ENCODE measurements around the gene TMEM176B. TPM values are rescaled to one million over a fixed set of nuclear protein-coding genes. Genes with fewer than 3 reads are reported as not detected.
"Not testable (repeated sequence)": the region's sequence is repeated elsewhere in the genome, so short reads cannot be mapped to it uniquely, and the experiment has no call there.

The TMEM176B gene
- total RNA-seq, 2 experiments from 2014 or later: 0.09 TPM; not detected in 1

DNA sequence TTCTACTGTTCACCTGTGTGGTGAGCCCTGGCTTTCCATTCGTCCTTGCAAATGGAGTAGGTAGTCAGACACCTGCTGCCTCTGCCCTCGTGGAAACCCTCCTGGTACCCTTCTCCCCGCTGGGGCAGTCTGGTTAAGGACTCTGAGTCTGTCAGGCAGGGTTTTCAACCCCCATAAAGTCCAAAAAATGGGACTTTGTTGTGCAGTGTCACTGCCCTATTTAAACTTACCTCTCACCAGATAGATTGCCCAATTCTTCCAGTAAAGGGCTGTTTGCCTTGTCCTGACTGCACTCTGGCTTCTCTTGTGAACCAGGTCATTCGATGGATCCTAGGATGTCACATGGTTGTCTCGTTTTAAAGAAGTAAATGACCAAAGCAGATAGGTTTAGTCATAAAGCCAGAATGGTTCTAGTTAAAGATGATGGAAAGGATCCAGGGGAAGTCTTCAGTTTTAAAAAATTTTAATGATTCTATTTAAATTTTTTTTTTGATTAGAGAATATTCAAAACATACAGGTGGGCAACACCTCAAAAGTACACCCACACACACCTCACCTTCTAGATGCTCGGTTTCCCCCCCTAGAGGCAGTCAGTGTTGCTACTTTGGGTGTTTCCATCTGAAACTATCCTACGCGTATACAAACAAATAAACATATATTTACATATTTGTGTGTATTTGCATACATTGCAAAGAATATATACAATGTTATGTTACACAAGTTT, 22.0 kb downstream of the TMEM176B start:
- Histone ChIP-seq H3K4me2 (ENCODE audit: low read length) (no peak overlapping the region), H2AFZ (ENCODE audit: low read length) (no peak overlapping the region), H3K4me3 (ENCODE audit: low read depth, low read length, poor library complexity, severe bottlenecking) (no peak overlapping the region), H3K79me2 (ENCODE audit: insufficient read depth, low read depth, low read length) (no peaks in the 10 kb centered on the region), H3K27ac (ENCODE audit: low read depth, low read length, poor library complexity, severe bottlenecking) (no peak overlapping the region), H4K20me1 (ENCODE audit: insufficient read depth, low read length) (0 out of 2 replicates have a peak, but pooled peaks cover 4% of the 10 kb centered on the region), H3K9me3 (ENCODE audit: low read length) (no peaks in the 10 kb centered on the region), H3K4me1 (ENCODE audit: insufficient read depth, low read length, poor library complexity, severe bottlenecking) (no peaks in the 10 kb centered on the region), H3K36me3 (ENCODE audit: insufficient read depth, low read length) (no peaks in the 10 kb centered on the region), H3K9me2 (ENCODE audit: insufficient read depth, low read length) (no peaks in the 10 kb centered on the region)
- BruUV-seq (replicated peaks): no TSS peak
- ChIA-PET POLR2A (interaction anchor here (0.7 kb wide), 1 partner anchor 19 kb away, joined by 5 read pairs; no protein-coding TSS in a partner anchor), CTCF (ENCODE audit: unreplicated experiment) (no interaction called here)
- DNase-seq (ENCODE audit: low spot score): no peak
- TF ChIP-seq EZH2phosphoT487 (IDR thresholded peaks at IDR 0.05; ENCODE audit: borderline replicate concordance, low read depth, low read length): no peak
- TF ChIP-seq, protein P1, sequence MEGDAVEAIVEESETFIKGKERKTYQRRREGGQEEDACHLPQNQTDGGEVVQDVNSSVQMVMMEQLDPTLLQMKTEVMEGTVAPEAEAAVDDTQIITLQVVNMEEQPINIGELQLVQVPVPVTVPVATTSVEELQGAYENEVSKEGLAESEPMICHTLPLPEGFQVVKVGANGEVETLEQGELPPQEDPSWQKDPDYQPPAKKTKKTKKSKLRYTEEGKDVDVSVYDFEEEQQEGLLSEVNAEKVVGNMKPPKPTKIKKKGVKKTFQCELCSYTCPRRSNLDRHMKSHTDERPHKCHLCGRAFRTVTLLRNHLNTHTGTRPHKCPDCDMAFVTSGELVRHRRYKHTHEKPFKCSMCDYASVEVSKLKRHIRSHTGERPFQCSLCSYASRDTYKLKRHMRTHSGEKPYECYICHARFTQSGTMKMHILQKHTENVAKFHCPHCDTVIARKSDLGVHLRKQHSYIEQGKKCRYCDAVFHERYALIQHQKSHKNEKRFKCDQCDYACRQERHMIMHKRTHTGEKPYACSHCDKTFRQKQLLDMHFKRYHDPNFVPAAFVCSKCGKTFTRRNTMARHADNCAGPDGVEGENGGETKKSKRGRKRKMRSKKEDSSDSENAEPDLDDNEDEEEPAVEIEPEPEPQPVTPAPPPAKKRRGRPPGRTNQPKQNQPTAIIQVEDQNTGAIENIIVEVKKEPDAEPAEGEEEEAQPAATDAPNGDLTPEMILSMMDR (conservative IDR thresholded peaks at IDR 0.05; ENCODE audit: low read length): no peak
- intact Hi-C loops (cut with micrococcal nuclease; ENCODE audit: unreplicated experiment): loop anchor here (1.0 to 2.0 kb wide), 2 partner anchors 210 to 333 kb away; no protein-coding TSS in a partner anchor

DNA sequence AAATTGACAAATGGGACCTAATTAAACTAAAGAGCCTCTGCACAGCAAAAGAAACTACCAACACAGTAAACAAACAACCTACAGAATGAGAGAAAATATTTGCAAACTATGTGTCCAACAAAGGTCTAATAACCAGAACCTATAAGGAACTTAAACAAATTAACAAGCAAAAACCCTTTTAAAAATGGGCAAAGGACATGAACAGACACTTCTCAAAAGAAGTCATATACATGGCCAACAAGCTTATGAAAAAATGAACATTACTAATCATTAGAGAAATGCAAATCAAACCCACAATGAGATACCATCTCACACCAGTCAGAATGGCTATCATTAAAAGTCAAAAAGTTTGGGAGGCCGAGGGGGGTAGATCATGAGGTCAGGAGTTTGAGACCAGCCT, 26.0 kb downstream of the TMEM176B start:
- H3K9me2 ChIP-seq (ENCODE audit: insufficient read depth, low read length); BruUV-seq (replicated peaks); H3K9me3 ChIP-seq (ENCODE audit: low read length); H4K20me1 ChIP-seq (ENCODE audit: insufficient read depth, low read length); CTCF ChIA-PET (ENCODE audit: unreplicated experiment); H3K4me3 ChIP-seq (ENCODE audit: low read depth, low read length, poor library complexity, severe bottlenecking); intact Hi-C loops (cut with micrococcal nuclease; ENCODE audit: unreplicated experiment); H3K36me3 ChIP-seq (ENCODE audit: insufficient read depth, low read length); H3K27ac ChIP-seq (ENCODE audit: low read depth, low read length, poor library complexity, severe bottlenecking); H3K4me1 ChIP-seq (ENCODE audit: insufficient read depth, low read length, poor library complexity, severe bottlenecking); DNase-seq (ENCODE audit: low spot score); H3K79me2 ChIP-seq (ENCODE audit: insufficient read depth, low read depth, low read length); H2AFZ ChIP-seq (ENCODE audit: low read length); H3K4me2 ChIP-seq (ENCODE audit: low read length): not testable (repeated sequence)
- POLR2A ChIA-PET: interaction anchor here (0.6 kb wide), 1 partner anchor 174 kb away, joined by 3 read pairs; no protein-coding TSS in a partner anchor

GRCh38 chr7:150769768-150770167, 30.4 kb downstream of the TMEM176B start:
- POLR2A ChIA-PET: no interaction called here
- CTCF ChIA-PET (ENCODE audit: unreplicated experiment): interaction anchor here (0.6 kb wide), 1 partner anchor 54 kb away, joined by 3 read pairs; no protein-coding TSS in a partner anchor
- no peaks in the 10 kb centered on the region for H3K9me3 ChIP-seq (ENCODE audit: low read length)
- H4K20me1 ChIP-seq (ENCODE audit: insufficient read depth, low read length): no peaks in the 10 kb centered on the region
- no peaks in the 10 kb centered on the region for H3K4me1 ChIP-seq (ENCODE audit: insufficient read depth, low read length, poor library complexity, severe bottlenecking)
- BruUV-seq (replicated peaks): no TSS peak
- DNase-seq (ENCODE audit: low spot score): no peak
- intact Hi-C loops (cut with micrococcal nuclease; ENCODE audit: unreplicated experiment): no loop called here
- no peaks in the 10 kb centered on the region for H3K36me3 ChIP-seq (ENCODE audit: insufficient read depth, low read length)
- no peaks in the 10 kb centered on the region for H3K9me2 ChIP-seq (ENCODE audit: insufficient read depth, low read length)
- H2AFZ ChIP-seq (ENCODE audit: low read length): no peak overlapping the region
- no peak for TF ChIP-seq EZH2phosphoT487 (IDR thresholded peaks at IDR 0.05; ENCODE audit: borderline replicate concordance, low read depth, low read length)
- TF ChIP-seq, protein P1 (conservative IDR thresholded peaks at IDR 0.05; ENCODE audit: low read length): no peak
- no peaks in the 10 kb centered on the region for H3K79me2 ChIP-seq (ENCODE audit: insufficient read depth, low read depth, low read length)
- no peak overlapping the region for H3K27ac ChIP-seq (ENCODE audit: low read depth, low read length, poor library complexity, severe bottlenecking)
- no peak overlapping the region for H3K4me2 ChIP-seq (ENCODE audit: low read length)
- H3K4me3 ChIP-seq (ENCODE audit: low read depth, low read length, poor library complexity, severe bottlenecking): no peak overlapping the region

Data from OCI-LY7 (cell line).